Bronchial epithelial cell (primary cell): ENCODE data around the gene PIAS2. TPM values are rescaled to one million over a fixed set of nuclear protein-coding genes. Genes with fewer than 3 reads are reported as not detected.
"Not testable (repeated sequence)": the region's sequence is repeated elsewhere in the genome, so short reads cannot be mapped to it uniquely, and the experiment has no call there.

Experiments used
- DNase-seq: peaks from one replicate; pipeline ENCODE4 v3.0.0-alpha.2; 2010; ENCODE audit warnings: low read depth
- FAIRE-seq: peaks from 2 replicates; lab custom pipeline; 2011; peaks lifted over from hg19 to GRCh38; lab: Jason Lieb, UNC
- H3K27me3 ChIP-seq: 2 replicates; pipeline ENCODE4 v1.5.1; 2011; ENCODE audit warnings: low read length; ENCODE audit not compliant: control insufficient read depth, insufficient read depth
- H3K36me3 ChIP-seq: 2 replicates; pipeline ENCODE4 v1.5.1; 2011; ENCODE audit warnings: low read length; ENCODE audit not compliant: control insufficient read depth, insufficient read depth
- H3K4me3 ChIP-seq: 2 replicates; pipeline ENCODE4 v1.5.1; 2011; ENCODE audit warnings: mild to moderate bottlenecking, low read depth, low read length, control low read depth
- CTCF ChIP-seq: IDR thresholded peaks from 2 replicates; pipeline ENCODE4 v1.5.1; 2011; ENCODE audit warnings: mild to moderate bottlenecking, moderate library complexity, low read length, control low read depth, inconsistent platforms; ENCODE audit not compliant: insufficient read depth, severe bottlenecking
- total RNA-seq: library from RNA; depleted of rRNA; stranded (reverse); fragments of >200 nt; gene quantifications from 2 replicates; pipeline ENCODE4 v1.2.1, GENCODE V29; 2014

Gene PIAS2
- 12.9 and 13.7 TPM in 2 replicates for total RNA-seq

- DNase-seq: peak; percentile 30
- FAIRE-seq: no peak
- Histone ChIP-seq H3K27me3 (no peaks in the 10 kb centered on the region), H3K36me3 (no peaks in the 10 kb centered on the region), H3K4me3 (peak within 1 kb of the TSS; percentile 86)
- TF ChIP-seq CTCF: no peak
These were observed at the start of gene PIAS2, which contains the start of gene KATNAL2 for GRCh38 chr18:46917108-46917802. Gene PIAS2, minus strand, starts transcription at chr18:46917507. Its CDS starts 162 bp downstream, at chr18:46917345. Gene KATNAL2, plus strand, starts transcription at chr18:46917602. Its CDS starts 29,271 bp downstream, at chr18:46946873.

GRCh38 chr18:46966266-46966665 lies 49.0 kb upstream of the PIAS2 start:
- FAIRE-seq: peak; percentile 97
- not testable (repeated sequence) for DNase-seq, H3K36me3 ChIP-seq, H3K4me3 ChIP-seq, H3K27me3 ChIP-seq

- H3K27me3 ChIP-seq, H3K4me3 ChIP-seq, FAIRE-seq, DNase-seq, H3K36me3 ChIP-seq: not testable (repeated sequence)
These were observed 47.4 kb upstream of the PIAS2 start for GRCh38 chr18:46964579-46965293.

DNA sequence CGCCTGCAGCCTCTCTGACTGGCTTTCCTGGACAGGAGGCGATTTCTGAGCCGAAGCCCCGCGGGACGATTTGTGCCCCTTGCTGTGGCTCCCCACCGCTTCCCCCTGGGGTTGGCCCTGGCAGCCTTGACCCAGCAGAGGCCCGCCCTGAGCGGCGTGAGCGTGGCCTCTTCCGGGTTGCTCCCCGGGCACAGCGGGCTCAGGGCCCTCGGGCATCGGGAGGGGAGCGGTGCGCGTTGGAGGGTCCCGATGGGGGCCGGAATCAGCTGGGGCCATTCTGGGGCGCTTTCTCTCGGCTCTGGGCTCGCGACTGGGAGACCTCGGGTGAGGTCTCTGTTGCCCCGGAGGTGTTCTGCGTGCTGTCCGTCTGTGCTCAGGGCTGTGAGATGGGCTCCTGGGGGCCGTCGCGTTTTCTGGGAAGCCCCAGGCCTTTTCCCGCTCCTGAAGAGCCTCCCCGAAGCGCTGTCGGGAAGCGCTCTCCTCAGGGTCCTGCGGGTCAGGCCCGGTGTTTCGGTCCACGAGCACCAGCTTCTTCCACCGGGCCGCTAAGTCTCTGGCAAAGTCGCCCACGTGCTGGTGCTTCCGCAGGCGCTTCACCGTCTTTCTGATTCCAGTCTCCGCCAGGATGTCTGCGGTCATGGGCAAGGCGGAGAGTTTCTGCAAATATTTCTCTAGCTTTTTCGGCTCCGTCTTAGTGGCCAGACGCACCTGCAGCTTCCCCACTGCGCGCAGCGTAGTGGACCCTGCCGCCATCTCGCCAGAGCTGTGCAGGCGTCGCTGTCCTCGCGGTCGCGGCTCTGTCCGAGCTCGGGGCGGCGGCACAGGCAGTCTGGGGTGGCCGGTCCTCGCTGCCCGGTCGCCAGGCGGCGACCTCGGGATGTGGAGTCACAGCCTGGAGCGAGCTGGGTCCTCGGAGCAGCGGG lies 46.6 kb upstream of the PIAS2 start:
- DNase-seq, FAIRE-seq, H3K4me3 ChIP-seq, H3K36me3 ChIP-seq, H3K27me3 ChIP-seq: not testable (repeated sequence)

GRCh38 chr18:46958209-46958608 lies 40.9 kb upstream of the PIAS2 start:
- FAIRE-seq (no peak), DNase-seq (no peak)
- H3K4me3 ChIP-seq: no peak overlapping the region
- no peak for TF ChIP-seq CTCF
- H3K36me3 ChIP-seq: no peaks in the 10 kb centered on the region
- no peaks in the 10 kb centered on the region for H3K27me3 ChIP-seq

GRCh38 chr18:46953195-46953594 lies 35.9 kb upstream of the PIAS2 start:
- Histone ChIP-seq H3K36me3 (no peaks in the 10 kb centered on the region), H3K27me3 (no peaks in the 10 kb centered on the region), H3K4me3 (no peak overlapping the region)
- no peak for TF ChIP-seq CTCF
- FAIRE-seq (no peak), DNase-seq (no peak)
